Esophagus muscularis mucosa (tissue), 3 donors: ENCODE measurements around the gene PHACTR3.

Experiments
- CTCF ChIP-seq, 3 experiments: fragments of 200-600 bp in 2 of 3; fragments of 450-650 bp in 1 of 3; sonication (generic) in 2 of 3; IDR thresholded peaks; one replicate each; pipeline ENCODE4 v1.5.1; 2017 to 2019; ENCODE audit warnings: antibody characterized with exemption in 3 of 3, mild to moderate bottlenecking in 2 of 3, moderate library complexity in 1 of 3
- EP300 ChIP-seq: sonication (generic); formaldehyde crosslinking; IDR thresholded peaks from one replicate; pipeline ENCODE4 v1.6.1; 2017; ENCODE audit warnings: antibody characterized with exemption

- TF ChIP-seq EP300, result no peak
- no peak for TF ChIP-seq CTCF (IDR thresholded peaks at IDR 0.05)
Observed at GRCh38 chr20:59581993-59582679, 22.2 kb upstream of the PHACTR3 start.
